ENCODE measurements around the gene OLA1.

Gene OLA1

GRCh38 chr2:174053355-174054151 lies 194.8 kb downstream of the OLA1 start:
- Histone ChIP-seq H3K4me1 (ENCODE audit: control insufficient read depth, insufficient read depth, low read length, unreplicated experiment) (peaks cover 12% of the 10 kb centered on the region), H3K27me3 (ENCODE audit: insufficient read depth, low read length) (no peaks in the 10 kb centered on the region), H3K36me3 (ENCODE audit: insufficient read depth, low read length) (no peaks in the 10 kb centered on the region), H3K79me2 (ENCODE audit: control insufficient read depth, insufficient read depth, low read length, unreplicated experiment) (no peaks in the 10 kb centered on the region), H2AFZ (ENCODE audit: low read length, unreplicated experiment) (no peak overlapping the region), H3K27ac (ENCODE audit: low read depth, low read length) (no peak overlapping the region), H3K4me3 (ENCODE audit: low read depth, low read length) (no peak overlapping the region)

DNA sequence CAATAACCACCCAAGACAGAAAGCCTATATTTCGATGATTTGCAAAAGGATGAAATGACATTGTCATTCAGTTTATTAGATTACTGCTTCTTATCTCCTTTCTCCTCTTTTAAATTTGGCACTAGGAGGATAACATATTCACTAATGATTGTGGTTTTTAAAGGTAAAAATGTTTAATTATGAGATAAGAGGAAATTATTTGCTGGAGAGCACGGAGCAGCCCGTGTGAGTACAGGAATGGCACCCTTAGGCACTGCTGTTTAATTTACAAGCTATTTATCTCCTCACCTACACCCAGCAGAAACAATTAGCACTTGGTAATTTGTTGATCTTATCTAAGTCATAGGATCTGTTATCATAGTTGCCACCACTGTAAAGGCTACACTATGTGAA lies 195.8 kb downstream of the OLA1 start:
- no peak overlapping the region for H3K4me3 ChIP-seq (ENCODE audit: low read depth, low read length)
- no peaks in the 10 kb centered on the region for H3K27me3 ChIP-seq (ENCODE audit: insufficient read depth, low read length)
- no peaks in the 10 kb centered on the region for H3K79me2 ChIP-seq (ENCODE audit: control insufficient read depth, insufficient read depth, low read length, unreplicated experiment)
- H3K36me3 ChIP-seq (ENCODE audit: insufficient read depth, low read length), result no peaks in the 10 kb centered on the region
- H3K4me1 ChIP-seq (ENCODE audit: control insufficient read depth, insufficient read depth, low read length, unreplicated experiment), result peaks cover 12% of the 10 kb centered on the region
- no peak overlapping the region for H2AFZ ChIP-seq (ENCODE audit: low read length, unreplicated experiment)
- H3K27ac ChIP-seq (ENCODE audit: low read depth, low read length), result no peak overlapping the region

GRCh38 chr2:174051741-174052583 lies 196.4 kb downstream of the OLA1 start:
- no peaks in the 10 kb centered on the region for H3K79me2 ChIP-seq (ENCODE audit: control insufficient read depth, insufficient read depth, low read length, unreplicated experiment)
- no peaks in the 10 kb centered on the region for H3K36me3 ChIP-seq (ENCODE audit: insufficient read depth, low read length)
- H3K27me3 ChIP-seq (ENCODE audit: insufficient read depth, low read length), result no peaks in the 10 kb centered on the region
- peak overlapping the region; percentile 40 for H2AFZ ChIP-seq (ENCODE audit: low read length, unreplicated experiment)
- no peak overlapping the region for H3K4me3 ChIP-seq (ENCODE audit: low read depth, low read length)
- peaks cover 12% of the 10 kb centered on the region for H3K4me1 ChIP-seq (ENCODE audit: control insufficient read depth, insufficient read depth, low read length, unreplicated experiment)
- H3K27ac ChIP-seq (ENCODE audit: low read depth, low read length), result no peak overlapping the region

GRCh38 chr2:174051068-174051467 lies 197.3 kb downstream of the OLA1 start:
- Histone ChIP-seq H3K79me2 (ENCODE audit: control insufficient read depth, insufficient read depth, low read length, unreplicated experiment) (no peaks in the 10 kb centered on the region), H3K4me1 (ENCODE audit: control insufficient read depth, insufficient read depth, low read length, unreplicated experiment) (peaks cover 12% of the 10 kb centered on the region), H3K27me3 (ENCODE audit: insufficient read depth, low read length) (no peaks in the 10 kb centered on the region), H3K4me3 (ENCODE audit: low read depth, low read length) (no peak overlapping the region), H3K27ac (ENCODE audit: low read depth, low read length) (no peak overlapping the region), H2AFZ (ENCODE audit: low read length, unreplicated experiment) (no peak overlapping the region), H3K36me3 (ENCODE audit: insufficient read depth, low read length) (no peaks in the 10 kb centered on the region)

DNA sequence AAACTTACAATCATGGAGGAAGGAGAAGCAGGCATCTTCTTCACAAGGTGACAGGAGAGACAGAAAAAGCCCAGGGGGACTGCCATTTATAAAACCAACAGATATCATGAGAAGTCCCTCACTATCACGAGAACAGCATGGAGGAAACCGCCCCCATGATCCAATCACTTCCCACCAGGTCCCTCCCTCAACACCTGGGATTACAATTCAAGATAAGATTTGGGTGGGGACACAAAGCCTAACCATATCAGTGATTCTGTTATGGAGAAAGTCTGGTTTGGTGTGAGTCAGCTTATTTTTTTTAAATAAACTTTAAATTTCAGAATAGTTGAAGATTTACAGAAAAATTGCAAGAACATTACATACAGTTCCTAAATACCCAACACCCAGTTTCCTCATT lies 198.4 kb downstream of the OLA1 start:
- Histone ChIP-seq H2AFZ (ENCODE audit: low read length, unreplicated experiment) (no peak overlapping the region), H3K79me2 (ENCODE audit: control insufficient read depth, insufficient read depth, low read length, unreplicated experiment) (no peaks in the 10 kb centered on the region), H3K4me3 (ENCODE audit: low read depth, low read length) (no peak overlapping the region), H3K27me3 (ENCODE audit: insufficient read depth, low read length) (no peaks in the 10 kb centered on the region), H3K4me1 (ENCODE audit: control insufficient read depth, insufficient read depth, low read length, unreplicated experiment) (peaks cover 12% of the 10 kb centered on the region), H3K36me3 (ENCODE audit: insufficient read depth, low read length) (no peaks in the 10 kb centered on the region), H3K27ac (ENCODE audit: low read depth, low read length) (no peak overlapping the region)

GRCh38 chr2:174048243-174048642 lies 200.1 kb downstream of the OLA1 start:
- no peak overlapping the region for H2AFZ ChIP-seq (ENCODE audit: low read length, unreplicated experiment)

DNA sequence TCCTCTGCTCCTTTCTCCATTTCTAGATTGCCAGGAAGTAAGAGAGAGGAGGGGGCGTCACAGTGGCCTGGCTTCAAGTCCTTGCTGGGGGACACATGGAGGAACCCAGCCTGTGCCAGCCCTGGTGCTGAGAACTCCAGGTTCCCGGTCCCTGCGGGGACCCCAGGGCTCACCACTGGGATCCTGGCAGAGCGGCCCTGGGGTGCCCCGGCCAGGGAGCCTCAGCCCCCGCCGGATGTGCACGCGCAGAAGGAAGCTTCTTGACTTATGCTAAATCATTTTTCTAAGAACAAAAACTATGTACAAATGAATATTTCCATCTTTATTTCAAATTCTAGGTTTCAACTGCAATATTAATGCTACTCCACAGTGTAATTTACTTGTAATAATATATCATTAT lies 200.6 kb downstream of the OLA1 start:
- Histone ChIP-seq H3K4me3 (ENCODE audit: low read depth, low read length) (no peak overlapping the region), H3K4me1 (ENCODE audit: control insufficient read depth, insufficient read depth, low read length, unreplicated experiment) (peaks cover 12% of the 10 kb centered on the region), H3K27ac (ENCODE audit: low read depth, low read length) (no peak overlapping the region), H3K79me2 (ENCODE audit: control insufficient read depth, insufficient read depth, low read length, unreplicated experiment) (no peaks in the 10 kb centered on the region), H3K27me3 (ENCODE audit: insufficient read depth, low read length) (no peaks in the 10 kb centered on the region), H3K36me3 (ENCODE audit: insufficient read depth, low read length) (no peaks in the 10 kb centered on the region), H2AFZ (ENCODE audit: low read length, unreplicated experiment) (no peak overlapping the region)

More at GRCh38 chr2:174048243-174048642, 200.1 kb downstream of the OLA1 start:
- no peaks in the 10 kb centered on the region for H3K27me3 ChIP-seq (ENCODE audit: insufficient read depth, low read length)
- no peaks in the 10 kb centered on the region for H3K36me3 ChIP-seq (ENCODE audit: insufficient read depth, low read length)
- H3K27ac ChIP-seq (ENCODE audit: low read depth, low read length), result no peak overlapping the region
- H3K4me3 ChIP-seq (ENCODE audit: low read depth, low read length), result no peak overlapping the region
- peaks cover 12% of the 10 kb centered on the region for H3K4me1 ChIP-seq (ENCODE audit: control insufficient read depth, insufficient read depth, low read length, unreplicated experiment)
- H3K79me2 ChIP-seq (ENCODE audit: control insufficient read depth, insufficient read depth, low read length, unreplicated experiment), result no peaks in the 10 kb centered on the region

DNA sequence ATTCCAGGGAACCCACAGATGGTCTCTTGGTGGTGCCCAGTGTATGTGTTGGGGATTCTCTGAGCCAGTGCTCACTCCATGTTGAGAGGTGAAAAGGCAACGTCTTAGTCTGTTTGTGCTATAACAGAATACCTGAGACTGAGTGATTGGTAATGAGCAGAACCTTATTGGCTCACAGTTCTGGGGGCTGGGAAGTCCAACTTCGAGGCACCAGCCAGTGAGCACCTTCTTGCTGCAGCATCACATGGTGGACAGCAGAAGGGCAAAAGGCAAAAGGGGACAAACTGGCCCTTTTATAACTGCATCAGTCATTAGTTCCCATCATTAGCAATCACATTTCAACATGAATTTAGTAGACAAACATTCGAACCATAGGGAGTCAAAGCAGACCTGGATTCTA lies 202.2 kb downstream of the OLA1 start:
- Histone ChIP-seq H3K4me1 (ENCODE audit: control insufficient read depth, insufficient read depth, low read length, unreplicated experiment) (peaks cover under 1% of the 10 kb centered on the region), H3K27ac (ENCODE audit: low read depth, low read length) (no peak overlapping the region), H2AFZ (ENCODE audit: low read length, unreplicated experiment) (no peak overlapping the region), H3K79me2 (ENCODE audit: control insufficient read depth, insufficient read depth, low read length, unreplicated experiment) (no peaks in the 10 kb centered on the region), H3K36me3 (ENCODE audit: insufficient read depth, low read length) (no peaks in the 10 kb centered on the region), H3K4me3 (ENCODE audit: low read depth, low read length) (no peak overlapping the region), H3K27me3 (ENCODE audit: insufficient read depth, low read length) (no peaks in the 10 kb centered on the region)

GRCh38 chr2:174044556-174044955 lies 203.8 kb downstream of the OLA1 start:
- Histone ChIP-seq H2AFZ (ENCODE audit: low read length, unreplicated experiment) (no peak overlapping the region), H3K79me2 (ENCODE audit: control insufficient read depth, insufficient read depth, low read length, unreplicated experiment) (no peaks in the 10 kb centered on the region), H3K4me1 (ENCODE audit: control insufficient read depth, insufficient read depth, low read length, unreplicated experiment) (peaks cover 2% of the 10 kb centered on the region), H3K36me3 (ENCODE audit: insufficient read depth, low read length) (no peaks in the 10 kb centered on the region), H3K4me3 (ENCODE audit: low read depth, low read length) (no peak overlapping the region), H3K27me3 (ENCODE audit: insufficient read depth, low read length) (no peaks in the 10 kb centered on the region), H3K27ac (ENCODE audit: low read depth, low read length) (no peak overlapping the region)

- no peak overlapping the region for H3K27ac ChIP-seq (ENCODE audit: low read depth, low read length)
- peaks cover 28% of the 10 kb centered on the region for H3K4me1 ChIP-seq (ENCODE audit: control insufficient read depth, insufficient read depth, low read length, unreplicated experiment)
- no peak overlapping the region for H3K4me3 ChIP-seq (ENCODE audit: low read depth, low read length)
- no peak overlapping the region for H2AFZ ChIP-seq (ENCODE audit: low read length, unreplicated experiment)
- H3K27me3 ChIP-seq (ENCODE audit: insufficient read depth, low read length), result no peaks in the 10 kb centered on the region
- H3K36me3 ChIP-seq (ENCODE audit: insufficient read depth, low read length), result no peaks in the 10 kb centered on the region
- H3K79me2 ChIP-seq (ENCODE audit: control insufficient read depth, insufficient read depth, low read length, unreplicated experiment), result no peaks in the 10 kb centered on the region
Observed at GRCh38 chr2:174040417-174040701, 208.0 kb downstream of the OLA1 start.

Measured in ACC112 (cell line).